Stimulated activated naive B cell treated with anti-CD40 and anti-IgM and Interleukin-4, amounts not matched to agents 10 μg/mL and 1 μg/mL and 100 μg/mL, for 72 hours (primary cell): ENCODE results near the gene MICOS13.

Experiments
- ATAC-seq, 2 donors: fragments of 150-1000 bp; cut with Tn5 transposase; replicated peaks; 2 replicates each; pipeline ENCODE4 v1.10.0; 2021; ENCODE audit warnings: moderate library complexity in 1 of 2
- DNase-seq: peaks from one replicate; pipeline ENCODE4 v3.0.0; 2021
- H3K27ac Mint-ChIP-seq: one replicate; pipeline ENCODE4 v1.8.0; 2022; ENCODE audit warnings: mild to moderate bottlenecking, mixed read lengths
- H3K27me3 Mint-ChIP-seq, 2 donors: one replicate each; pipeline ENCODE4 v1.8.0; 2022; ENCODE audit warnings: mixed read lengths in 2 of 2
- H3K36me3 Mint-ChIP-seq, 2 donors: one replicate each; pipeline ENCODE4 v1.8.0; 2022; ENCODE audit warnings: mixed read lengths in 2 of 2, mild to moderate bottlenecking in 1 of 2
- H3K4me1 Mint-ChIP-seq, 2 donors: one replicate each; pipeline ENCODE4 v1.8.0; 2022; ENCODE audit warnings: mixed read lengths in 2 of 2, mild to moderate bottlenecking in 1 of 2
- H3K4me3 Mint-ChIP-seq, 2 donors: one replicate each; pipeline ENCODE4 v1.8.0; 2022; ENCODE audit warnings: mild to moderate bottlenecking in 2 of 2, mixed read lengths in 2 of 2, moderate library complexity in 1 of 2
- H3K9me3 Mint-ChIP-seq, 2 donors: one replicate each; pipeline ENCODE4 v1.8.0; 2022; ENCODE audit warnings: mixed read lengths in 2 of 2, mild to moderate bottlenecking in 1 of 2

The MICOS13 gene

DNA sequence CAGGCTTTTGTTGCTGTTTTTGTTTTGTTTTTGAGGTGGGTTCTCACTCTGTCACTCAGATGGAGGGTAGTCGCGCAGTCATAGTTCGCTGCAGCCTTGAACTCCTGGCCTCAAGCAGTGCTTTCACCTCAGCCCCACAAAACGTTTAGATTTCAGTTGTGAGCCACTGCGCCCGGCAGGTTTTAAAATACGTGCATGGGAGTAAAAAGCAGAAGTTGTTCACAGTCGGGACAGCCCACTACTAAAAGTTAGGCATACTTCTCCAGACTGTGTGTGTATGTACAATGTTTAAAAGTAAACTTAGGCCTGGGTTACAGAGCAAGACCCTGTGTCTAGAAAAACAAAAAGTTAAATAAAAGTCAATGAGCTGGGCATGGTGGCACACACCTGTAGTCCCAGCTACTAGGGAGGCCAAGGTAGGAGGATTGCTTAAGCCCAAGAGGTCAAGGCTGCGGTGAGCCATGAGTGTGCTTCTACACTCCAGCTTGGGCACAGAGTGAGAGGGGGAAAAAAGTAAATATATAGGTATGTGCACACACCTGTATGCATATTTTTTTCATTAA is 51.3 kb downstream of the MICOS13 start:
- DNase-seq: peak; percentile 62
- Mint-ChIP-seq H3K27ac (peak overlapping the region; percentile 85), H3K4me3 (peak overlapping the region; percentile 22 to 62), H3K4me1 (peaks cover 45 to 72% of the 10 kb centered on the region in 2 donors), H3K27me3 (no peaks in the 10 kb centered on the region), H3K9me3 (no peaks in the 10 kb centered on the region), H3K36me3 (peaks cover 60 to 62% of the 10 kb centered on the region in 2 donors)
- peak; percentile 94 to 95 for ATAC-seq

GRCh38 chr19:5628461-5628860 is 51.9 kb downstream of the MICOS13 start:
- ATAC-seq: no peak
- DNase-seq: no peak
- Mint-ChIP-seq H3K9me3 (no peaks in the 10 kb centered on the region), H3K36me3 (peaks cover 60 to 66% of the 10 kb centered on the region in 2 donors), H3K4me3 (peak overlapping the region; percentile 22 to 62), H3K27me3 (no peaks in the 10 kb centered on the region), H3K27ac (peak overlapping the region; percentile 85), H3K4me1 (peaks cover 45 to 73% of the 10 kb centered on the region in 2 donors)
